Measurements from ENCODE around the gene SRRD.
"Not testable (repeated sequence)": the region's sequence is repeated elsewhere in the genome, so short reads cannot be mapped to it uniquely, and the experiment has no call there.

Gene SRRD, protein sequence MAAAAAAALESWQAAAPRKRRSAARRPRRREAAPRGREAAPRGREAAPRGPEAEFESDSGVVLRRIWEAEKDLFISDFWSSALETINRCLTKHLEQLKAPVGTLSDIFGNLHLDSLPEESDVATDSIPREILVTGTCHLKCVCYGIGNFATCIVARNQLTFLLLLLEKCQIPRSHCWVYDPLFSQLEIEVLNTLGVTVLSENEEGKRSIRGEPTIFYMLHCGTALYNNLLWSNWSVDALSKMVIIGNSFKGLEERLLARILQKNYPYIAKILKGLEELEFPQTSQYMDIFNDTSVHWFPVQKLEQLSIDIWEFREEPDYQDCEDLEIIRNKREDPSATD

DNA sequence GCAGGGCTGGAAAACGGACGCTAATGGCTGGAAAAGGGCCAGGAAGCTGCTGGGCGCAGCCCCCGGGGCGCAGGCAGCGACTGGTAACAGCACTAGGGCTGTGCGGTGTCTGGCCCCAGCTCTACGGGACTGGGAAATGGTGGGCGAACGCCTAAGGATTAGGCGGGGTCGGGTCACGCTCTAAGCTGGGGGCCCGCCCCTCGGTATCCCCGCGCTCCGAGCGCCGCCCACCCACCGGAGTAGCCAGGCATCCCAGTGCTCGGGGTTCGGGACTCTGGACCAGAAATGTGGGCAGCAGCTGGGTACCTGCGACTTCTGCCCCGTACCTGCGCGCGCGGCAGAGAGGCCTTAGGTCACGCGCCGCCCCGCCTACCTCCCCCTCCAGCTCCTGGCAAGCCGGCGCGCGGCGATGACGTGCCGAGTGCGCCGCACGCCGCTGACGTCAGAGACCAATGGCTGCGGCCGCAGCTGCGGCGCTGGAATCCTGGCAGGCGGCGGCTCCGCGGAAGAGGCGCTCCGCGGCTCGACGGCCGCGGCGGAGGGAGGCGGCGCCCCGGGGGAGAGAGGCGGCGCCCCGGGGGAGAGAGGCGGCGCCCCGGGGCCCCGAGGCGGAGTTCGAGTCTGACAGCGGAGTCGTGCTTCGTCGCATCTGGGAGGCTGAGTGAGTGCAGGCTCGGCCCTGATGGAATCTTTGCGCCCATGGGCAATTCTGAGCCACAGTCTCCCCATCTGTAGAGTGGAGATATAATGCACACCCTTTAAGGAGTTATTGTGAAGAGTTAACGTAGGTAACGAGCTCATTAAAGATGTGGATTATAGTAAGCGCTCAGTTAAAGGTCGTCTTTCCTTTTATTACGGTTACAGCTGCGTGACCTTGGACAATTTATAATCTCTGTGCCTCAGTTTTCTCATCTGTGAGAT is at the start of gene SRRD, which contains the start of gene HPS4:
Gene SRRD, plus strand, starts transcription at position 439 of the 921 bp plus-strand sequence. Its CDS starts 14 bp downstream, at position 453.
Gene HPS4, minus strand, starts transcription at position 345 of the 921 bp plus-strand sequence. CDS start 2,021 bp downstream, outside the sequence.
- peak; percentile 95 for DNase-seq (ENCODE audit: low spot score)

DNA sequence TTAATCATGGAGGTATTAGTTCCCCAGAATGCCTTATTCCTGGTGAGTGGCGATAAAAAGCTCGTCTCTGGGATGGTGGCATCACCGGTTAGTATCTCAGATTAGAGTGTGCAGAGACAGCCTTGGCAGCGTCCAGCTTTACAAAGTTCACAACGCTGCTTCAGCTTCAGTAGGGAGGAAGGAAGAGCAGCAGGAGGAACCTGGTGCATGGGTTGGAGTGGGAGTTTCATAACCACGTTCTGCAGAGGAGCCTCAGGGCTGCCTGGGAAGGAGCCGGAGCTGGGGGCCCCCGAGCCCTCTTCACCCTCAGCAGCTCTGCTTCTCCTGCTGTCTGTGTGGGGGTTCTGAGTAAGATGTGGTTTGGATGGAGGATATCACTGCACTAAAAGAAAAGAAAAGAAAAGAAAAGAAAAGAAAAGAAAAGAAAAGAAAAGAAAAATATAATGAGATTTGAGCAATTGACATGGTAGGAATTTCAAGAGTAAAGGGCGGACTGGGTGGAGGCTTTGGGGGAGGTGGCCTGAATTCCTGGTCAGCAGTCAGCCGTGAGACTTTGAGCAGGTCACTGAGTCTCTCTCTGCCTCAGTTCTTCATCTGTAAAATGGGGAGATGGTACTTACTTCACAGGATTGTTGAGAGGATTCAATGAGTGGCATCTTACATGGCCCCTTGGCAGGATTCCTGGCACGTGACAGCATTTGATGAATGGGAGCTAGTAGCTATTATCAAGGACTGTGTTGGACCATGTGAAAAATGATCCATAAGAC is 48.2 kb upstream of the SRRD start:
- no peak for DNase-seq (ENCODE audit: low spot score)

DNA sequence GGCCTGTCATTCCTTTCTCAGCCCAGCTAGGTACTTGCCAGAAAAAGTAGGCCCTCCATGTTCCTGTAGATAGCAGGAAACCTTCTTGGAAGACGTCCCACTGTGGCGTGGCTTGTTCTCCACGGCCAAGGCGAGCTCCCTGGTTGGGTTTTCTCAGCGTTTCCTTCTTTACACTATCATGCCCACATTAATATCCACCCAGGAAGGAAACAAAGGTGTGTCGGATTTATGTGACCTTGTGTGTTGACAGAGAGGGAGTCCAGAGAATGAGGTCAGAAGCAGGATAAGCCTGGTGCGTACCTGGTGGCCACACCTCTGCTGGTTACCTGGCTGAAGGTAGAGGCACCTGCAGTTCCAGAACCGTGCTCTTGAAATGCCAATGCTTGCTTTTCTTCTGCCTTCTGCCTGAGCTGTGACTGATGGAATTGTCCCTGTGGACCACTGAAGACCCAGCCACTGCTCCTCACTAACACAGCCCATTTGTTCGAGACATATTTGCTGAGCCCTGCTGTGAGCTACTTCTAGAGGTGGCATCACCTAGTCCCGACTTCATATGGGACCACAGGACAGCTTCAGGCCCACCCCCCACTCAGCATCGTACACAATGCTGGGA is 46.7 kb upstream of the SRRD start:
- no peak for DNase-seq (ENCODE audit: low spot score)

DNA sequence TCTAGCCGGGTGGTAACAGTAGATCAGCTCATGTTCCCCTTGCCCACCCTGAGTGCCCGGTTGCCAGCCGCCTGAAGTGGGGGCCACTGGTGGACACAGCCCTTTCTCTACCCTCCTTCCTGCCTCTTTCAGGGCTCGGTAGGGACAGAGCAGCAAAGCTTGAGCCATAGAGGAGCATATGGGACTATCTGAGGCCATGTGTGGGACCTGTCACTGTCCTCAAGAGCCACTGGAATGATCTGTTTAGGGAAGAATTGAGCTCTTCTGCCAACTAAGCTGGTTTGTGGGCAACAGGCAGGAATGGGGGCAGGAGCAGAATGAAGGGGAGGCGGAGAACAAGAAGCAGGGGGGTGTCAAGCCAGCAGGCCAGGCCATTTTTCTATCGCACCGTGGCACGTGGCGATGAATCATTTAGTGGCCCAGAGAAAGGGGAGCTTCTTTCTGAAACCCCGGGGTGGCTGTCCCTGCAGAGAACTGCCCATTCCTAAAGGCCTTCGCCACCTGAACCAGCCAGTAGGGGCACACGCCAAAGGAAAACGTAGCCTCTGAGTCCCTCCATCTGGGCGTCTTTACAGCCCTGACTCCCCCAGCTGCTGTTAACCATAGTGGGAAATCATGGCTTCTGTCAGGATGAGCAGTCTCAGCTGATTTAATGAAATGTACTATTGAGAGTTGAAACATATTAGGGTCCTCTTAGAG is 45.8 kb upstream of the SRRD start:
- no peak for DNase-seq (ENCODE audit: low spot score)

DNA sequence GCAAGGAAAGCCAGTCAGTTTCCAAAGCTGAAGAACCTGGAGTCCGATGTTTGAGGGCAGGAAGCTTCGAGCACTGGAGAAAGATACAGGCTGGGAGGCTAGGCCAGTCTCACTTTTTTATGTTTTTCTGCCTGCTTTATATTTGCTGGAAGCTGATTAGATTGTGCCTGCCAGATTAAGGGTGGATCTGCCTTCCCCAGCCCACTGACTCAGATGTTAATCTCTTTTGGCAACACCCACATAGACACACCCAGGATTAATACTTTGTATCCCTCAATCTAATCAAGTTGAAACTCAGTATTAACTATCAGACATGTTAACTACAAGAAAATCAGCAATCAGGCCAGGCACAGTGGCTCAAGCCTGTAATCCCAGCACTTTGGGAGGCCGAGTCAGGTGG is 44.9 kb upstream of the SRRD start:
- not testable (repeated sequence) for DNase-seq (ENCODE audit: low spot score)

DNA sequence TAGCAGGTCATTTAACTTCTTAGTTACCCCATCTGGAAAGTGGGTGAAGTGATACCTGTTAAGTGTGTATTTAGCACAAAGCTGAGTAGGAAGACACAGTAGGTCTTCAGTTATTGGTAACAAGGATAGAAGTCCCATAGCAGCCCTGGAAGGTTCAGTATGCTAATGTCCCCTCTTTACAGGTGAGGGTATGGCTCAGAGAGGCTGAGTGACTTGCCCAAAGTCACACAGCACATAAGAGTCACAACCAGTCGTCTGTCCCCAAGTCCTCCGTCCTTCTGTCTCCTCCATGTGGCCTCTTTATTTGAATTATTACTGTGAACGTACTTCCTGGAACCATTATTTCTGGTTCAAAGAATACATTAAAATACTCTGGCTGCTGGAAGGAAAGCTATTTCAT is 44.1 kb upstream of the SRRD start:
- no peak for DNase-seq (ENCODE audit: low spot score)

DNA sequence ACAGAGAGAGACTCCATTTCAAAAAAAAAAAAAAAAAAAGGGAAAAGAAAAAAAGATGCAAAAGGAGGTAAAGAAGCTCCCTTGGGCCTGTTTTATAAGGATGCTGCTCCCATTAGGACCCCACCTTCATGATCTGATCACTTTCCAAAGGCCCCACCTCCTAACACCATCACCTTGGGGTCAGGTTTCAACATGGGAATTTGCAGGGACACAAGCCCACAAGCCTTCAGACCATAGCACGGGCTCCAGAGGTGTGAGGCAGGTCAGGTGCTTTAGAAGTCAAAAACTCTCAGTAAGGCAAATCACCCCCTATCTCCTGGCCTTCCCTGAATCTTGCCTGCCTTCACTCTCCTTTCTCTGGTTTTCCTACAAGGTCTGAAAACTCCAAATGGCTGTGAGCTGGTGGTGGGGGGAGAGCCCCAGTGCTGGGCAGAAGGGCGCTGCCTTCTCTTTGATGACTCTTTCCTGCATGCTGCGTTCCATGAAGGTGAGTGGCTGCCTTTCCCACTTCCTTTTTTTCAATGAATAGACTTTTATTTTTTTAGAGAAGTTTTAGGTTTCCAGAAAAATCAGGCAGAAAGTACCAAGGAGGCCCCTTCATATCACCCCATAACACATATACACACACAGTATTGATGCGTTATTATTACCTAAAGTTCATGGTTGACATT is 41.5 kb upstream of the SRRD start:
- no peak for DNase-seq (ENCODE audit: low spot score)

DNA sequence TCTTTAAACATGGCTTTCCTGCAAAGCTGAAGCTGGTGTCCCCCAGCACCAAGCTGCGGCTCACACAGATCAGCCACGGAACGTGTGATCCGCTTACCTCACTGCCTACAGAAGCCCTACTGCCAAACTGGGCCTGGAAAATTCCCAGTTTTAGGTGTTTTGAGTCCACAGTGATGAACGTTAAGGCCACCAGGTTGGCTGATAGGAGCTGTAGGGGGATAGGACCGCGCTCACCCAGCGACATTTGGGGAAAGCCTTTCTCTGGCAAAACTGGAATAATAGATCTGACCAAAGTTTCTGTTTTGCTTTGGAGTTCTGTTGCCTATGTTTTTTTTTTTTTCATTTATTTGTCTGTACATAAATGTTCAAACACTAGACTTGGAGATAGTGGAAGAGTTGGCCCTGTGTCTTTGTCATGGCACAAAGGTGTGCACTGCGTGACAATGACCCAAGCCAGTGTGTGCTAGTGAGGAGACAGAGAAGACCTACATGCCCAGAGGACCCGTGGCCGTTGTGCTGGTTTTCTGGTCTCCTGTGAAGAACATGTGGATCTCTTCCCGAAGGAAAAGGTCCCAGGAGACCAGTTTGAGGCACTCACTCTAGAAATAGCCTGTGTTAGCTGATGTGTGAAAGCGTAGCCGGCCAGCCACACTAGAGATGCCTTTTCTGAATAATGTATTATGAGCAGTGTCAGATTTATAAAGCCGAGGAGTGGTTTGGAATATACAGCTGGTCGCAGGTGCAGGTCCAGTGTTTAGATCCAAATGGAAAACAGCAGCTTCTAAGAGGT is 39.6 kb upstream of the SRRD start:
- DNase-seq (ENCODE audit: low spot score) = no peak

DNA sequence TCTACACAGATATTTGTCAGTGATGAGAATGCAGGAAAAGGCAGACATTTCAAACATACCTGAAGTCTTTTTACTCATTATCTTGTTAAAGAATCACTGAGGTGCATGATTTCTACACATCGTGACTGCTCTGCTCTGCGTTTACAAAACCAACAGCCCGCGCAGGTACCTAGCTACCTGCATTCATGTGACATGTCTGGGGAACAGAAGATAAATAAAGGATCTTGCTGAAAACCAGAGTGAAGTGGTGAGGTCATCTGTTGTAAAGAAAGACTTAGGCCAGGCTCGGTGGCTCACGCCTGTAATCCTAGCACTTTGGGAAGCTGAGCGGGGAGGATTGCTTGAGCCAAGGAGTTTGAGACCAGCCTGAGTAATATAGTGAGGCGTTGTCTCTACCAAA is 38.9 kb upstream of the SRRD start:
- no peak for DNase-seq (ENCODE audit: low spot score)

DNA sequence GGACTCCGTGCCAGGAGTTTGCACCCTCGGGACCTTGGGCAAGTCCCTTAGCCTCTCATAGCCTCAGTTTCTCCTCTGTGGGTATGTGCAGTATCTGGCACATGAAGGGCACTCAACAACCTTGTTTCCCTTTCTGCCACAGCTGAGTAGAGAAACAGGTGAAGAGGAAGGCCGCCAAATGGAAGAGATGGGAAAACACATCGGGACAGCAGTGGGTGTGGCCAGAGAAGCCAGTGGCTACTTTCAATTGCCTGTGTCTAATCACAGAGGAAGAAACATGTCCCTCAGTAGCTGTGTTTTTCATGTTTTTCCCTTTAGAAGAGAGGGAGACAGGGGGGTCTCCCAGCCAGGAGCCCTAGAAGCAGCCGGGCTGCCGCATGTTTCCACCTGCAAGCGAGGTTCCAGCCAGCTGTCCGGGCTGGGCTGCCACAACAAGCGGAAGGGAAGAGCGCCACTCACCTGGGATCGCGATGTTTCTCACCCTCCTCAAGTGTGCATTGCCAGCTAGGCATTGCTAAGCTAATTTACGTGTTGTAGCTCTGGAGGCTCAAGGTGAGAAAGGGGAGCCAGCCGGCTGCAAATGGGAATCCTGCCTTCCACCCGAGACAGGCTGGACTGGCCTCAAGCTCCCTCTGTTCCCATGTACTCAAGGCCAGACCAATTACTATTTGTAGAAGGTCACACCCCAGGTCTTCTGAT is 38.0 kb upstream of the SRRD start:
- DNase-seq (ENCODE audit: low spot score) = no peak

DNA sequence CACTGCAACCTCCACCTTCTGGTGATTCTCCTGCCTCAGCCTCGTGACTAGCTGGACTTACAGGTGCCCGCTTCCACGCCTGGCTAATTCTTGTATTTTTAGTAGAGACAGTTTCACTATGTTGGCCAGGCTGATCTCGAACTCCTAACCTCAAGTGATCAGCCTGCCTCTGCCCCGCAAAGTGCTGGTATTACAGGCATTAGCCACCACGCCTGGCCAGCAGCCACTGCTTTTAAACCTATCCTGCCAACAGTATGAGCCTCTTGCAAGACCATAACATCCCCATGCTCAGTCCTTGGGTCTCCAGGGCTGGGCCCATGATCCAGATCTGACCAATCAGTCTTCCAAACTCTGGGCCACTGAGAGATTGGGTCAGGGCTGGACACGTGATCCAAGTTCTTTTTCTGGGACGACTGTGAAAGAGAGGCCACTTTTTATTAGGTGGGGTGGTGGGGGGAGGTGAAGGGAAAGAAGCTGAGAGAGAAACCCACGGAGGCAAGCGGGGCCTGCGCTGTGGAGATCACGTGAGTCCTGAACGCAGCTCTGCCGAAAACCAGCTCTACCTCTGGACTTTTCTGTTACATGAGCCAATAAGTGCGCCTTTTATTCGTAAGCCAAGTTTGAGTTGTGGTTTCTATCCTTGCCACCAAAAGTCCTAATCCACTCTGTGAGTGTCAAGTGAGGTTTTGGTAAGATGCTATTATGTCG is 36.7 kb upstream of the SRRD start:
- DNase-seq (ENCODE audit: low spot score) = no peak

DNA sequence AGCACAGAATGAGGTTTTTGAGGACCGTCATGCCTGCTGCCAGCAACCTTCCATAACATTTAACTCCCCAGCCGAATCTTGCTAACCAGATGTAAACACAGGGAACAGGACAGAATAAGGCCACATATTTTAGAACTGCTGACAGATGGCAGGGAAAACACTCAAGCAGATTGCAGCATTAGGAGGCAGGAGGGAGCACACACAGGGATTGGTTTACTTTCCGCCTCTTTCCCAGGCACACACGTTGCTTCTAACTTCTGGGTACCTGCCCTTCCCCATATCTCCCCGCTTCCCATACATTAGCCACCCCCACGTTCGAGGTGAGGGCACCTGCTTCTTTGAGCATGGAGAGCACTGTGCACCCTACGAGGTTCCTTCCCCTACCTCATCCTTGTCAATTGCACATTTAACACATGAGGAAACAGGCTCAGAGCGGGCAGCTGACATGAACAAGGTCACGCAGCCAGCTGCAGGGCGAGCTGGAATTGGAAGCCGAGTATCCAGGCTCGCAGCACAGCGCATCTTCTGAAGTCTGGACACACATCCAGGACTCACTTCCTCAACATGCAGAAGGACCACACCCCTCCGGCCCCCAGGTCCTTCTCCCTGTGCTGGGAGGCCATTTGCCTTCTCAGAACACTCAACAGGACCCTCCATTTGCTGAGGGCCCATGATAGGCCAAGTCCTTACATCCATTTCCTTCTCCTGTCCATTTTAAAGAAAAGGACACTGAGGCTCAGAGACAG is 35.9 kb upstream of the SRRD start:
- no peak for DNase-seq (ENCODE audit: low spot score)

DNA sequence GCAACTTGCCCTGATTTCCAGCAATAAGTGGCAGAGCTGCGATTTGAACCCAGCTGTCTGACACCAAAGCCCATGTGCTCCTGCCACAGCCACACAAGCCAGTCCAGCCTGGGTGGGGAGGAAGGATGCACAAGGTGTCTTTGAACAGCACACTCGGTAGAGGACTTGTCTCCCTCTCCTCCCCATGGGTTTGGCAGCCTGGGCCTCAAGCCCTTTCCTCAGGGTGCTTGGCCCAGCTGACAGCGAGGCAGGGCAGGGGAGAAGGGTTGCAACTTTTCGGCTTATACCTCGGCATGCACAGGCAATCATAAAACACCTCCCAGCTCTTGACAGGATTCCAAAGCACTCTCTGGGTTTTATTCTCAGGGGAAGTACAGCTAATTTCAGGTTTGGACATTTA is 35.3 kb upstream of the SRRD start:
- DNase-seq (ENCODE audit: low spot score) = no peak

DNA sequence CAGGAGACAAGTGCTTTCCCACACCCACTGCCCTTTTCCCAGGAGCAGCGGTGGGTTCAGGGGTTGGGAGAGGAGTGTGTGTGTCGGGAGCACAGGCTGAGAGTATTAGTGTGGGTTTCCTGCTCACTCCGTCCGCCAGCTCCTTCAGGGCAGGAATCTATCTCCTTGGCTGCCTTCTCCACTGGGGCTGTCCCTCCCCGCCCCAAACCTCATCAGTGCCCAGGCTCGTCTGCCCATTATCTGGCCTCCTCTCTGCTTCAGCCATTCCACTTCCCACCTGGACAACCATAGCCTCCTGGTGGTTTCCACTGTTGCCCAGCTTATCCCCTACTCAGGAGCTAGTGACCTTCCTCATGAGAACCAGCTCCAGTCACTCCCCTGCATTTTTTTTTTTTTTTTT is 34.7 kb upstream of the SRRD start:
- DNase-seq (ENCODE audit: low spot score) = no peak

DNA sequence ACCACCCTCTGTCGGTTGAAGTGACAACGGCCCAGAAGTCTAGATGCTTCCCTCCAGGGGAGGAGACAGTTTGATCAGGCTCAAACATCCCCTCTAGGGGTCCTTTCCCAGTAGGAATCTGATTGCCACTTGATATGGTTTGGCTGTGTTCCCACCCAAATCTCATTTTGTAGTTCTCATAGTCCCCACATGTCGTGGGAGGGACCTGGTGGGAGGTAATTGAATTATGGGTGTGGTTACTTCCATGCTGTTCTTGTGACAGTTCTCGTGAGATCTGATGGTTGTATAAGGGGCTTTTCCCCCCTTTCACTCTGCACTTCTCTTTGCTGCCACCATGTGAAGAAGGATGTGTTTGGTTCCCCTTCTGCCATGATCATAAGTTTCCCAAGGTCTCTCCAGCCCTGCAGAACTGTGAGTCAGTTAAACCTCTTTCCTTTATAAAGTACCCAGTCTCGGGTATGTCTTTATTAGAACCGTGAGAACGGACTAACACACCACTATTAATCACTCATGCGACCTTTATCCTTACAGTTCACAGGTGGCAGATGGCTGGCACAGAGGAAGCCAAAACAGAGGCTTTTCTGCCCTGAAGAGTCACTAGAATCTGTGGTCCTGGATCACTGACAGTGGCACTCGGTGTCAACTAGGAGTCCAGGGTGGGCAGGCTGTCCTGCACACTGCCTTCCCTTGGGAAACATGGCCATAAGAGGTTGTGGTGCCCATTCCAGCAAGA is 33.1 kb upstream of the SRRD start:
- no peak for DNase-seq (ENCODE audit: low spot score)

DNA sequence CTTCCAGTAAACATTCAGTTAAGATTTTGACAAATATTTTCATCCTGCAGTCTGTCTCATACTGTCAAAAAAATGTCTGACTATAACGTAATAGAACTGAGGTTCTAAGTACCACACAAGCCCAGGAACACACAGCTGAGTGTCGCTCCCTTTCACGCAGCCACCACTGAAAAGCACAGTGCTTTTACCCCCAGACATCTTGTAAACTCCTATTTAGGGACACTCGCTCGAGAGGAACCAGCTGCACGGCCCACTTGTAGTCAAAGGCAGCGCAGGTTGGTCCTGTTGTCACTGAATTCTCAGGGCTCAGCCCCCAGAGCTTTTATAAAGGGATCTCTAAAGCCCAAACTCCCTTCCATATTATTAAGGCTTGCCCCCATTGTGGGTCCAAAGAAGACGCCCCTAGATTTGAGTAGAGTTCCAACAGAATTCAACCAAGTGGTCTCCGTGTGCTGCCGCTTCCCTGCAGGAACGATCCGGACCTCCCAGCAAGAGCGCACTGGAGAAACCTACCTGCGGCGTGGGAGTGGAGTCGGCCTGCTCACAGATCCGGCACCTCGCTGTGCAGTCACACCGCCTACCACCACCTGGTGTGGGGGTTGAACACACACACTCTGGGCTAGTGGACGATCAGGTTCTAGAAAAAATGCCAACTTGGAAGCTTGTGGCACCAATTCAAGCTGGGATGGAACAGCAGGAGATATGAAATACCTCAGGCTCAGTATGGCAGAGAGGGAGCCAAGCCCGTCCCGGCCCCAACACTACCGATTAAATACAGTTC is 31.3 kb upstream of the SRRD start:
- no peak for DNase-seq (ENCODE audit: low spot score)

All from hematopoietic multipotent progenitor cell treated with erythropoietin and hydrocortisone succinate and interleukin-3 and kit ligand, for 17 days (in vitro differentiated cells).